Measurements from ENCODE around the gene PPARD.

DNA sequence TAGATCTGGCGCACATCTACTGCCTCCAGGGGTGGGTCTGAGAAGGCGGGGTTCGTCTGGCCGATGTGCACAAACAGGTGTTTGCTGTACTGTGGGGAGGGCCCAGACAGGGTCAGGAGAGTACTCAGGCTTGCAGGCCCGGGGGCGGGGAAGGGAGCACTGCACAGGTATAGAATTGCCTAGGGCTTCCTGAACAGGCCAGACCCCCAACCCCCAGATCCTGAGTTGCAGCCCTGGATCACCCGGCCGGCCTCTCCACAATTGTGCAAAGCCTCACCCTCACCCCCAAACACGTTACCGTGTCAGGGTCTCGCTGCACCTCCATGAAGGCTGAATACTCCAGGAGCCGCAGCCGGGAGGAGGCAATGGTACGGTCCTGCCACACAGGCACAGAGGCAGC is 133.6 kb downstream of the PPARD start:
- no peak for TF ChIP-seq POLR2A (IDR thresholded peaks at IDR 0.05)
- TF ChIP-seq, protein P1, sequence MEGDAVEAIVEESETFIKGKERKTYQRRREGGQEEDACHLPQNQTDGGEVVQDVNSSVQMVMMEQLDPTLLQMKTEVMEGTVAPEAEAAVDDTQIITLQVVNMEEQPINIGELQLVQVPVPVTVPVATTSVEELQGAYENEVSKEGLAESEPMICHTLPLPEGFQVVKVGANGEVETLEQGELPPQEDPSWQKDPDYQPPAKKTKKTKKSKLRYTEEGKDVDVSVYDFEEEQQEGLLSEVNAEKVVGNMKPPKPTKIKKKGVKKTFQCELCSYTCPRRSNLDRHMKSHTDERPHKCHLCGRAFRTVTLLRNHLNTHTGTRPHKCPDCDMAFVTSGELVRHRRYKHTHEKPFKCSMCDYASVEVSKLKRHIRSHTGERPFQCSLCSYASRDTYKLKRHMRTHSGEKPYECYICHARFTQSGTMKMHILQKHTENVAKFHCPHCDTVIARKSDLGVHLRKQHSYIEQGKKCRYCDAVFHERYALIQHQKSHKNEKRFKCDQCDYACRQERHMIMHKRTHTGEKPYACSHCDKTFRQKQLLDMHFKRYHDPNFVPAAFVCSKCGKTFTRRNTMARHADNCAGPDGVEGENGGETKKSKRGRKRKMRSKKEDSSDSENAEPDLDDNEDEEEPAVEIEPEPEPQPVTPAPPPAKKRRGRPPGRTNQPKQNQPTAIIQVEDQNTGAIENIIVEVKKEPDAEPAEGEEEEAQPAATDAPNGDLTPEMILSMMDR (IDR thresholded peaks at IDR 0.05 in 4 of 5, conservative IDR thresholded peaks at IDR 0.05 in 1 of 5): no peak

Data from gastrocnemius medialis (tissue), 4 donors.